IPS DF 6.9 (cell line): ENCODE measurements around the gene NDUFA8.

ENCODE experiments used
- DNase-seq: peaks from one replicate; pipeline ENCODE4 v3.0.0-alpha.2; 2013; ENCODE audit warnings: low read depth, low spot score
- H3K27ac ChIP-seq: one replicate; pipeline ENCODE4 v1.5.1; 2013; ENCODE audit warnings: low read length, control low read depth
- H3K27me3 ChIP-seq: 2 replicates; pipeline ENCODE4 v1.6.1; 2013; ENCODE audit warnings: mild to moderate bottlenecking, low read length; ENCODE audit not compliant: control insufficient read depth, insufficient read depth
- H3K36me3 ChIP-seq: 2 replicates; pipeline ENCODE4 v1.6.1; 2013; ENCODE audit warnings: low read length; ENCODE audit not compliant: control insufficient read depth, insufficient read depth
- H3K4me1 ChIP-seq: 2 replicates; pipeline ENCODE4 v1.6.1; 2013; ENCODE audit warnings: low read length; ENCODE audit not compliant: control insufficient read depth, insufficient read depth
- H3K4me3 ChIP-seq: 2 replicates; pipeline ENCODE4 v1.5.1; 2013; ENCODE audit warnings: mild to moderate bottlenecking, low read length
- H3K9me3 ChIP-seq: 2 replicates; pipeline ENCODE4 v1.6.1; 2013; ENCODE audit warnings: low read length, inconsistent platforms; ENCODE audit not compliant: control insufficient read depth, insufficient read depth
- WGBS: extraction: QIAGEN DNeasy Blood & Tissue Kit; methylation state at CpG from one replicate; pipeline ENCODE4 v1.1.7; 2013; ENCODE audit warnings: mixed read lengths, missing lambda C conversion rate; ENCODE audit not compliant: insufficient read length, insufficient coverage; 5-methylcytosine and 5-hydroxymethylcytosine counted together

Gene NDUFA8

DNA sequence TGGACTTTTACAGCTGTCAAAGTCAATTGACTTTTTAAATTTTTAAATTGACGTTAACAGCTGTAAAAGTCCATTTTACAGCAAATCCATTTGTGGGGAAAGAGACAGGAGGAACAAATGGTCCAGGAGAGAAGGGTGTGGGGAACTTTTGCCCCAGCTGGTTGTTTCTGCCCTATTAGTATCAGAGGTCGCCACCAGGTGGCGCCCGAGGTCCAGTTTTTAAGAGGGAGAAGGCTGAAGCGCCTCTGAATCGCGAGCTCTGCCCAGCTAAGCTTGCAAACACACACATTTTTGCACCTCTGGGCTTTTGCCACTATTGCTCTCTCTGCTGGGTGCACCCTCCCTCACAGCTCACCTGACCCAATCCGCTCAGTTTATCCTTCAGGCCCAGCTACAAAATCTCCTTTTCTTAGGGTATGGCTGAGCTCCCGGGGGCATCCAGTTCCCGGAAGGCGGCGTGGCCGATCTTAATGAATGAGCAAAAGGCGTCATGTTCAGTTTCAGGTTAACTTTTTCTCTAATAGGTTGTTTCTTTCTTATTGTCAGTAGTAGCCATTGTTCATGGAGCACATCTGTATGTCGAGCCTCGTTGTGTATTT is 60.2 kb downstream of the NDUFA8 start:
- H3K4me3 ChIP-seq: no peak overlapping the region
- no peaks in the 10 kb centered on the region for H3K27me3 ChIP-seq
- no peaks in the 10 kb centered on the region for H3K9me3 ChIP-seq
- H3K36me3 ChIP-seq: no peaks in the 10 kb centered on the region
- no CpG with 5 or more reads among the region's 16 CpGs for WGBS
- DNase-seq: peak; percentile 60
- no peak overlapping the region for H3K27ac ChIP-seq
- H3K4me1 ChIP-seq: no peaks in the 10 kb centered on the region

- no peaks in the 10 kb centered on the region for H3K36me3 ChIP-seq
- DNase-seq: no peak
- 0 out of 2 replicates have a peak, but pooled peaks cover 1% of the 10 kb centered on the region for H3K4me1 ChIP-seq
- H3K9me3 ChIP-seq: no peaks in the 10 kb centered on the region
- H3K27ac ChIP-seq: no peak overlapping the region
- WGBS: no CpG with 5 or more reads among the region's 8 CpGs
- peaks cover 2% of the 10 kb centered on the region; the same call in 1 of the 2 replicates for H3K27me3 ChIP-seq
- H3K4me3 ChIP-seq: no peak overlapping the region
Observed at GRCh38 chr9:122097679-122098315, 61.8 kb downstream of the NDUFA8 start.

GRCh38 chr9:122096620-122097415 is 62.8 kb downstream of the NDUFA8 start:
- WGBS: no CpG with 5 or more reads among the region's 4 CpGs
- no peak overlapping the region for H3K4me3 ChIP-seq

GRCh38 chr9:122095010-122095767 is 64.4 kb downstream of the NDUFA8 start:
- DNase-seq: no peak
- Histone ChIP-seq H3K27ac (no peak overlapping the region), H3K9me3 (no peaks in the 10 kb centered on the region), H3K36me3 (no peaks in the 10 kb centered on the region), H3K27me3 (peaks cover 2% of the 10 kb centered on the region; the same call in 1 of the 2 replicates), H3K4me3 (no peak overlapping the region), H3K4me1 (0 out of 2 replicates have a peak, but pooled peaks cover 1% of the 10 kb centered on the region)
- no CpG with 5 or more reads among the region's 14 CpGs for WGBS

More at GRCh38 chr9:122096620-122097415, 62.8 kb downstream of the NDUFA8 start:
- Histone ChIP-seq H3K27me3 (peaks cover 2% of the 10 kb centered on the region; the same call in 1 of the 2 replicates), H3K27ac (no peak overlapping the region), H3K9me3 (no peaks in the 10 kb centered on the region), H3K36me3 (no peaks in the 10 kb centered on the region), H3K4me1 (0 out of 2 replicates have a peak, but pooled peaks cover 1% of the 10 kb centered on the region)
- no peak for DNase-seq
